ENCODE measurements around the gene PLEKHA1.

The PLEKHA1 gene

DNA sequence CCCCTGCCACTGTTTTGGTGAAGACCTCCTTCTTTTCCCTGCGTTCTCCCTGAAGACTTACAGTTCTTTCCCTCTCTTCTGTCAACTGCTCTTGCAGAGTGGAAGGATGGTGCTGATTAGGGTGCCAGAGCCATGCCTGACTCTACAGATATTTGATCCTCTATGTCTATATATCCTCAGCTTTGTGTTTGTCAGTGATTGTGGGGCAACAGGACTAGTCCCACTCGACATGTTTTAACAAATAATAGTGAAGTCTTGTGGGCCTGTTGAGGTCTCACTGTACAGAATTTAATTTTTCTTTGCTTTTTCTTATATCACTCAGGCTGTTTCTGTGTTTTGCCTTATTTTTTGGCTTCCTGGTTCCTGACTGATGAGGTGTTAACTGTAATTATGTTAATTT lies 5.0 kb downstream of the PLEKHA1 start:
- DNase-seq, result no peak

DNA sequence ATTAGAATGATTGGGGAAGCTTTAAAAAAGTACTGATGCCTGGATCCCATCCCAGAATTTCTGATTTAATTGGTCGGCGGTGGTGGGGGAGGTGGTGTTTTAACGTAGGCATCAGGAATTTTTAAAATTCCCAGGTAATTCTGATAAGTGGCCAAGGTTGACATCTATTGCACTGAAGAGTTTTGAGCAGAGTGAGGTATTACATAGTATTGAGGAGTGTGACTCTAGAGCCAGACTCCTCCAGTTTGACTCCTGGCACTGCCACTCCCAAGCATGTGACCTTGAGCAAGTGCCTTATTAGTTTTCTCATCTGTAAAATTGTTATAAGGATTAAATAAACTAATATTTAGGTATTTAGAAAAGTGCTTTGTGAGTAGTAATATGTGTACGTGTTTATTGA lies 6.2 kb downstream of the PLEKHA1 start:
- DNase-seq, result no peak

- no peak for DNase-seq
Observed at GRCh38 chr10:122381680-122382079, 7.2 kb downstream of the PLEKHA1 start.

- no peak for DNase-seq
Observed at GRCh38 chr10:122386514-122386913, 12.0 kb downstream of the PLEKHA1 start.

DNA sequence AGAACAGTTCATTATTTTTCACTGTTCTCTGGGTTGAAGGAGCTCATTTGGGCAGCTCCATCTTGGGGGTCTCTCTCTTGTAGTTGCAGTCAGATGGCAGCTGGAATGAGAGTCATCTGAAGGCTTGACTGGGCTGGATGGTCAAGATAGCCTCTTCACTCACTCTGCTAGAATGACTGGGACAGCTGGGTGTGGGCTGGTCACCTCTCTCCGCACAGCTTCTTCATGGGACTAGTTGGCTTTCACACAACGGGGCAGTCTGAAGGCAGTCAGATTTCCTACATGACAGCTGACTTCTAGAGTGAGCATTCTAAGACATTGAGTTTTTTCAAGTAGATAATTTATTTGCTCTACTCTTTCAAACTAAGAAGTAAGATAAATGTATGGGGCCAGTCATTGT lies 13.1 kb downstream of the PLEKHA1 start:
- no peak for DNase-seq

DNA sequence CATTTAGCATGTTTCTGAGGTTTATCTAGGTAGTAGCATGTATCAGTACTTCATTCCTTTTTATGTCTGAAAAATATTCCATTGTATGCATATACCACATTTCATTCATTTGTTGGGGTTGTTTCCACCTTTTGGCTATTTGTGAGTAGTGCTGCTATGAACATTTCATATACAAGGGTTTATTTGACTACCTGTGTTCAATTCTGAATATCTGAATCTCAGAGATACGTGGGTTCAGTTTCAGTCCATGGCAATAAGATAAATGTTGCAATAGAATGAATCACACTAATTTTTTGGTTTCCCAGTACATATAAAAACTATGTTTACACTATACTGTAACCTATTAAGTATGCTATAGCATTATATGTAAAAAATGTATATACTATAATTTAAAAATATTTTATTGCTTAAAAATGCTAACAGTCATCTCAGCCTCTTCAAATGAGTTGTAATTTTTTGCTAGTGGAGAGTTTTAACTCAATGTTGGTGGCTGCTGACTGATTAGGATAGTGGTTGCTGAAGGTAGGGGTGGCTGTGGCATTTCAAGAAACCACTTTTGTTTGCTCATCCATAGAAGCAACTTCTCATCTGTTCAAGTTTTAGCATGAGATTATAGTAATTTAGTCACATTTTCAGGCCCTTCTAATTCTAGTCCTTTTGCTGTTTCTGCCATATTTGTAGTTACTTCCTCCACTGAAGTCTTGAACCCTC lies 13.9 kb downstream of the PLEKHA1 start:
- no peak for DNase-seq

- no peak for DNase-seq
Observed at GRCh38 chr10:122390271-122390670, 15.8 kb downstream of the PLEKHA1 start.

DNA sequence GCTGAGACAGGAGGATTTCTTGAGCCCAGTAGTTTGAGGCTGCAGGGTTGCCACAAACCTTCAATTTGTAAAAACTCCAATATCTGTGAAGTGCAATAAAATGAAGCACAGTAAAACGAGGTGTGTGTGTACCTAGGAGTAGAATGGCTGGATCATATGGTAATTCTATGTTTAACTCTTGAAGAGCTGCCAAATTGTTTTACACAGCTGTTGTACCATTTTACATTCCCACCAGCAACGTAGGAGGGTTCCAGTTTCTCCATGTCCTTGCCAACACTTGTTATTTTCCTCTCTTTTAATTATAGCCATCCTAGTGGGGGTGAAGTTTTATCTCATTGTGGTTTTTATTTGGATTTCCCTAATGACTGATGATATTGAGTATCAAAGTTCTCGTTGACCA lies 16.2 kb downstream of the PLEKHA1 start:
- no peak for DNase-seq

DNA sequence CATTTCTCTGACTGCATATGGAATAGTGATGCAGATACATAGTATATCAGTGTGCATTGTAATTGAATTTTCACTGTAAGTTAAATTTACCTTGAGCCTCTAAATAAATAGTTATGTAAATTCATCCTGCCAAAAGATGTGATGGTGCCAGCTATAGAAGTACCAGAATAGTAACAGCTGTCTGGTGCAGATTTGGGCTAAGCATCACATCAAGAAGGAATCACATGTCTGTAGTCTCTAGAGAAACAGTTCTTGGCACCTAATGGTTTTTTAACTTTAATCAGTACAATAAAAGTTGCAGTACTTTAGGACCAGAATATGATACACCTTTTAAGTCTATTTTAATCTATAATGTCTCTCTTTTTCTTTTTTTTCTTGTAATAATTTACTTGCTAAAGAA lies 17.4 kb downstream of the PLEKHA1 start:
- no peak for DNase-seq

DNA sequence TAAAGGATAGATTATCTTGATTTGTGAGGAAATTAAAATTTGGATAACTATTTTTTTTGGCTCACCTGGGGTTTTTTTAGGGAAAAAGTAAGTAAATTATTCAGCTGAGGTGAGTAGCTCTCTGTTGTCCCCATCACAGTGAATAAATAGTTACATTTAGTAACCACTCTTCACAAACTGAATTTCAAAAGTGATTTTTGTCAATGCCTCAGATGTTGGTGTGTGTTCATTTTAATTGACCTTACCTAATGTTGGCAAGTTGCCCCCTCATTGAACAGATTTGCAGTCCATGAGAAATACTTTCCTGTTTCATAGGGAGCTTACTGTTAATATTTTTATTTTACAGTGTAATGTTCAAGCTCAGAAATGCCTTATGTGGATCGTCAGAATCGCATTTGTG lies 18.3 kb downstream of the PLEKHA1 start:
- no peak for DNase-seq

DNA sequence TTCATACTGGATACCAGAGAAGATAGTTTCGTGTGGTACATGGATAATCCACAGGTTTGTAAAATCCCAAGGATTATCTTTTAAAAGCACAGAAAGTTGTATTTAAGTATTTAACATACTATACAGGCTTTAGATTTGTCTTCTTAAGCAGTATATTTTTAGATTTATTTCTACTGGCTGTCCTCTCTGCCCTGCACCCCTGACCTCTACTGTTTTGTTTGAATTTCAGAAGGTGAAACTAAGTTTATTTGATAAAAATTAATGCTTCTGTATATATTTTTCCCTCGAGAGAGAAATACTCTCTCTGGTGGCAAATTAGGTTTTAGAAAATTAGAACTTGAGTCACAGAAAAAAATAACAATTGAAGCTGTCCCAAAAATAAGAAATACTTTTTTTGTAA lies 18.8 kb downstream of the PLEKHA1 start:
- no peak for DNase-seq

DNA sequence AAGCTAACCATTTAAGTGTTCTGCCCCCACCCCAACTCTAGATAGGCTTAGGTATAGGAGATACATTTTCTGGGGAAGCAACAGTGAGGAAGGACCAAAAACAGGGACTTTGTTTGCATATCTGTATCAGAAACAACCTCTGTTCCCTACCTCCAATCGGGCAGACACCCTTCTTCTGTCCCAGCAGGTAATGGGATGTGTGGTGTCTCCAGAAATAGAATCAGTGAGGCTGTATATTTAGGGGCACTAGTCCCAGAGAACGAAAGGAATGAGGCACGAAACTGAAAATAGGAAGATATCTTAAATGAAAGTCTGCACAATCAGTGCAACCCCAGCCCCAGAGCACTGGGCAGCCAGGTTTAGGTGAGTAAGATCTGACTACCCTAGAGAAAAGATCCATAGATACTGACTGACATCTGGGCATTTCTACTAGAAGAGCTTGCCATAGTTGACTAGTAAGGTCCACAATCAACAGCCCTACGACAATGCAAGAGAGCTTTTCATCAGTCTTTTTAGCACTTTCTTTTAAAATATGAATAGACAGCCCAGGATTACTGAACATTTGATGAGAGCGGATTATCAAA lies 28.1 kb downstream of the PLEKHA1 start:
- DNase-seq, result no peak

GRCh38 chr10:122404576-122404975 lies 30.1 kb downstream of the PLEKHA1 start:
- DNase-seq, result no peak

DNA sequence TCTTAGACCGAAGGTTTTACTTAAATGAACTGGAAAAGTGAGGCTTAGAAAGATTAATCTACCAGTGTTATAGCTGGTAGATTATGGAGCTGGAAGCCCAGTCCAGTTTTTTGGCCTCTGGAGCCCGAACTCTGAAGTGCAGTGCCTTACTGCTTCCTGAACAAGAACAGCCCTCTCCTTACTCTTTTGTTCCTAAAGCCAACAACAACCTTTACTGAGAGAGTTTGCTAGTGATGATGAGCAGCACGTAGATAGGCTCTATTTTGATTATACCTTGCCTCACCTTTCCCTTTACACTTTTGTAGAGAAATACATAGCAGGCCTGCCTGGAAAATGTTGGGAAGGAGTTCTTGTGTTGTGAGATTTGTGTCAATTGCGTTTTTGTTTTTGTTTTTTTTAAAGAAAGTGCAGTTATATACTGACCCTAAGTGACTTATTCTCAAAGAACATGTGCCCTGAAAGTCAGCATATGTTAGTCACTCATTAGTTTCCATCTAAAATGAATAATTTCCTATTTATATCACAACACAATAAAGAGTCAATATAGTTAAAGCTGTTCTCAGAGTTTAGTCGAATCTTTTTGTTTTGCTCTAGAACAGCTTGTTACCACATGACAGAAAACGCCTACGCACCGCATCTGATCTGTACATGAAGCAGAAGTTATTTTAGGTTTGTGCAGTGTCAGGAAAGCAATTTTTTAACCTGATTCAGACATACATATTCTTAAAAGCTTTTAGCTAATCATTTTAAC lies 33.0 kb downstream of the PLEKHA1 start:
- DNase-seq, result no peak

GRCh38 chr10:122413327-122413726 lies 38.8 kb downstream of the PLEKHA1 start:
- no peak for DNase-seq

GRCh38 chr10:122417667-122418066 lies 43.2 kb downstream of the PLEKHA1 start:
- no peak for DNase-seq

- DNase-seq, result no peak
Observed at GRCh38 chr10:122419016-122419415, 44.5 kb downstream of the PLEKHA1 start.

- no peak for DNase-seq
Observed at GRCh38 chr10:122419876-122420623, 45.5 kb downstream of the PLEKHA1 start.

DNA sequence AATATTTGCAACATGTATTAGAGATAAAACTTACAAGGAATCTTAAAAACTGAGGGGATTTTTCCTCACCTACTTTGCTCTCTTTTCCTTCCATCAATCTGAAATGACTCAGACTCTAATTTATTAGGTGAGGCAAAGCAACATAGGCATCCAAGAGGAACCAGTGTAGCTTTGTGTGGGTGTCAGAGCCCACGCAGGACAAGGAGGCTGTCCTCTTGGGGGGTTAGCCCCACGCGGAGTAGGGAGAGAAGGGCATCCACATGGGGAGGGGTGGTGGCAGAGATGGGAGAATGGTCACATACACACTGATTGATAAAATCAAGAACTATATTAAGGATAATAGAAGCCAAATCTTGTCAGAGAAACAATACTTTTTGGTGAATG lies 46.1 kb downstream of the PLEKHA1 start:
- no peak for DNase-seq

GRCh38 chr10:122421054-122421625 lies 46.6 kb downstream of the PLEKHA1 start:
- DNase-seq, result no peak

DNA sequence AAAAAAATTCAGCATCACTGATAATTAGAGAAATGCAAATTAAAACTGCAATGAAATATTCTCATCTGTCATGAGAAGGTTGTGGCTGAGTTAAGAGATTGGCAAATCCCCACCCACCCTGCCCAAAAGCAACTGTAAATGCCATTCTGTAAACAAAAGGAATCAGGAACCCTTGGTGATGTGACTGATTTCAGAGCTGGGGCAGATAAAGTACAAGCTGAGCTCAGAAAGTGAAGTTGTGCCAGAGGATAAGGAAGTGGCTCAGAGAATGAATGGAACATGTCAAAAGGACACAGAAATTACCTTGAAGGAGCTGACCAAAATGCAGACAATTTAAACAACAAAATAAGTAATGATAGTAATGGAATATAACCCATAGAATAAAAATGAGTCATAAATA lies 47.2 kb downstream of the PLEKHA1 start:
- no peak for DNase-seq

DNA sequence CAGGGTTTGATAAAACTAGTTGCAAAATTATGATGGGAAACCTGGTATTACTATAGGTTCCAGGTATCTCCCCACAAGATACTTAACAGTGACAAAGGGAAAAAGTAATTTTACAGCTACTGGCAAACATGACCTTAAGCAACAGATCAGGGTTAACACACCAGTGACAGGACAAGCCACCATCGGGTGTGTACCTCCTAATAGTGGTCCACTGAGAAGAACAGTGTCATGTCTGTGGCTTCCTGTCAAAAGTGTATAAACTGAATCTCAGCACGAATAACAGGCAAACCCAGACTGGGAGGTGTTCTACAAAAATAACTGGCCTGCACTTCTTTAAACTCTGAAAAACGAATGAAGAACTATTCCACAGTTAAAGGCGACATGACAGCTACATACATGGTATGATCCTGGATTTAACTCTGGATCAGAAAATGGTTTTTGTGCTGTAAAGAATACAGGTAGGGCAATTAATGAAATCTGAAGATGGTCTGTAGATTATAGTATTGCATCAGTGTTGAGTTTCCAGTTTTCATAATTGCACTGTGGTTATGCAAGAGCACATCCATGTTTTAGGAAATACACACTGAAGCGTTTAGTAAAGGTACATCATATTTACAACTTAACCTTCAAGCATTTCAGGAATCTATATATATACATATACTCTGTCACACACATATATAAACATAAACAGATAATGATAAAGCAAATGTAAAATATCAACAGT lies 47.9 kb downstream of the PLEKHA1 start:
- DNase-seq, result peak; percentile 62

GRCh38 chr10:122424059-122424458 lies 49.6 kb downstream of the PLEKHA1 start:
- no peak for DNase-seq
